K562 (cell line): ENCODE measurements around the gene MT1HL1. TPM values are rescaled to one million over a fixed set of nuclear protein-coding genes. Genes with fewer than 3 reads are reported as not detected.

Experiments
- ATAC-seq: fragments of 200-7000 bp; cut with Tn5 transposase; 3 replicates; pipeline ENCODE4 v1.9.1; 2020; ENCODE audit warnings: moderate library complexity
- BruUV-seq: library from RNA; stranded (reverse); fragments of 400-500 nt; replicated peaks from 2 replicates; lab custom pipeline; 2021; lab: Mats Ljungman, UMichigan
- CTCF ChIA-PET: fragments of 300-600 bp; formaldehyde crosslinking; extraction: SDS; loops from one replicate; lab custom pipeline; 2021; ENCODE audit warnings: low intra/inter-chr PET ratio; lab: Yijun Ruan, JAX
- POLR2A ChIA-PET: fragments of 300-600, 350-650 bp; sonication (Branson Sonifier 250); formaldehyde crosslinking; extraction: SDS; loops from one replicate; lab custom pipeline; 2021; ENCODE audit warnings: antibody characterized with exemption, inconsistent platforms; lab: Yijun Ruan, JAX
- DNase-seq, 4 experiments: peaks; one replicate each; pipeline versions ENCODE4 v3.0.0 to v3.0.0-alpha.2; 2011 to 2018; ENCODE audit warnings: low spot score in 3 of 4, mixed read lengths in 3 of 4; ENCODE audit errors: extremely low read depth in 1 of 4
- FAIRE-seq: peaks from 2 replicates; lab custom pipeline; 2011; peaks lifted over from hg19 to GRCh38; lab: Jason Lieb, UNC
- H2AFZ ChIP-seq: 2 replicates; pipeline ENCODE4 v1.6.0; 2011; ENCODE audit warnings: low read depth, low read length, control low read depth, inconsistent platforms
- H3K27ac ChIP-seq: fragments of 200-600 bp; 3 replicates; pipeline ENCODE4 v1.8.0; 2011; ENCODE audit warnings: low read depth, mild to moderate bottlenecking, control low read depth, inconsistent platforms, low read length, moderate library complexity, mixed read lengths; ENCODE audit errors: extremely low read depth
- H3K27me3 ChIP-seq, 2 experiments: fragments of 300-600 bp in 1 of 2; 2 replicates in 1 of 2; 3 replicates in 1 of 2; pipeline versions ENCODE4 v1.6.0 to v1.8.0; 2011; ENCODE audit warnings: inconsistent platforms in 2 of 2, low read length in 2 of 2, mild to moderate bottlenecking in 1 of 2, mixed read lengths in 1 of 2, moderate library complexity in 1 of 2; ENCODE audit not compliant: control insufficient read depth in 2 of 2, insufficient read depth in 2 of 2
- H3K36me3 ChIP-seq: fragments of 300-600 bp; 3 replicates; pipeline ENCODE4 v1.8.0; 2011; ENCODE audit warnings: mild to moderate bottlenecking, low read length, inconsistent platforms; ENCODE audit not compliant: control insufficient read depth, insufficient read depth
- H3K4me1 ChIP-seq, 2 experiments: fragments of 200-600 bp in 1 of 2; replicated peaks in 1 of 2; 2 replicates in 1 of 2; 3 replicates in 1 of 2; pipeline versions ENCODE4 v1.5.1 to v1.8.0; 2011; ENCODE audit warnings: inconsistent platforms in 2 of 2, low read length in 2 of 2, mild to moderate bottlenecking in 1 of 2, mixed read lengths in 1 of 2, moderate library complexity in 1 of 2; ENCODE audit not compliant: control insufficient read depth in 2 of 2, insufficient read depth in 2 of 2
- H3K4me2 ChIP-seq: 2 replicates; pipeline ENCODE4 v1.6.1; 2011; ENCODE audit warnings: low read length, control low read depth, inconsistent platforms, mixed read lengths; ENCODE audit not compliant: insufficient read depth
- H3K4me3 ChIP-seq: fragments of 200-600 bp; sonication (generic), shearing (Covaris generic); 2 replicates; pipeline ENCODE4 v1.5.1; 2016; ENCODE audit warnings: control low read depth, inconsistent platforms
- H3K79me2 ChIP-seq: fragments of 200-600 bp; 3 replicates; pipeline ENCODE4 v1.8.0; 2011; ENCODE audit warnings: low read length, inconsistent platforms; ENCODE audit not compliant: control insufficient read depth, insufficient read depth
- H3K9ac ChIP-seq, 2 experiments: 2 replicates each; pipeline versions ENCODE4 v1.6.0 to v1.6.1; 2011; ENCODE audit warnings: low read depth in 2 of 2, low read length in 2 of 2, control low read depth in 1 of 2, inconsistent platforms in 1 of 2, mild to moderate bottlenecking in 1 of 2, mixed read lengths in 1 of 2; ENCODE audit not compliant: insufficient read depth in 1 of 2
- H3K9me1 ChIP-seq: one replicate; pipeline ENCODE4 v1.6.0; 2011; ENCODE audit warnings: inconsistent platforms, mild to moderate bottlenecking, low read length, moderate library complexity; ENCODE audit not compliant: control insufficient read depth, insufficient read depth
- H3K9me3 ChIP-seq: replicated peaks from 2 replicates; pipeline ENCODE4 v1.5.1; 2011; ENCODE audit warnings: low read depth, low read length, inconsistent platforms; ENCODE audit not compliant: control insufficient read depth, insufficient read depth
- H4K20me1 ChIP-seq: replicated peaks from 2 replicates; pipeline ENCODE4 v1.6.1; 2011; ENCODE audit warnings: low read length, inconsistent platforms, mixed read lengths; ENCODE audit not compliant: control insufficient read depth, insufficient read depth
- CHD1 ChIP-seq: fragments of 200-600 bp; sonication (generic); IDR thresholded peaks from one replicate; pipeline ENCODE4 v1.6.1; 2012; ENCODE audit warnings: mild to moderate bottlenecking, moderate library complexity, low read length, inconsistent platforms
- DPF2 ChIP-seq: fragments of 450-650 bp; IDR thresholded peaks from 2 replicates; pipeline ENCODE4 v1.6.1; 2016
- ERF ChIP-seq: fragments of 450-650 bp; formaldehyde crosslinking; IDR thresholded peaks from 2 replicates; pipeline ENCODE4 v1.4.0; 2020; ENCODE audit warnings: mild to moderate bottlenecking, mixed read lengths
- FOXK2 ChIP-seq, 2 experiments: fragments of 450-650 bp; IDR thresholded peaks in 1 of 2; conservative IDR thresholded peaks in 1 of 2; 2 replicates each; pipeline ENCODE4 v1.6.1; 2016; ENCODE audit warnings: low read depth in 2 of 2, mild to moderate bottlenecking in 1 of 2
- LCOR ChIP-seq: sonication (generic); formaldehyde crosslinking; IDR thresholded peaks from 2 replicates; pipeline ENCODE4 v1.8.0; 2022; ENCODE audit warnings: mild to moderate bottlenecking, missing genetic modification reagents
- MCM2 ChIP-seq: fragments of 450-650 bp; IDR thresholded peaks from 2 replicates; pipeline ENCODE4 v1.6.1; 2017; ENCODE audit warnings: low read depth, mild to moderate bottlenecking
- MCM3 ChIP-seq: fragments of 450-650 bp; IDR thresholded peaks from 2 replicates; pipeline ENCODE4 v1.6.1; 2016
- MEF2A ChIP-seq: IDR thresholded peaks from 2 replicates; pipeline ENCODE4 v1.6.1; 2011; ENCODE audit warnings: low read depth, mild to moderate bottlenecking, low read length, moderate library complexity; ENCODE audit not compliant: control insufficient read depth
- PHF21A ChIP-seq: fragments of 450-650 bp; IDR thresholded peaks from 2 replicates; pipeline ENCODE4 v1.6.1; 2017; ENCODE audit warnings: low read depth, borderline replicate concordance
- PRPF4 ChIP-seq: fragments of 200-400 bp; formaldehyde crosslinking; IDR thresholded peaks from one replicate; pipeline ENCODE4 v1.6.1; 2017; ENCODE audit warnings: low read length, low read depth, mild to moderate bottlenecking; ENCODE audit not compliant: insufficient read depth, poor library complexity, severe bottlenecking
- SREBF2 ChIP-seq: sonication (generic); formaldehyde crosslinking; IDR thresholded peaks from 2 replicates; pipeline ENCODE4 v1.4.0; 2020; ENCODE audit warnings: mild to moderate bottlenecking, missing genetic modification reagents
- TAF9B ChIP-seq: fragments of 450-650 bp; IDR thresholded peaks from 2 replicates; pipeline ENCODE4 v1.6.1; 2018; ENCODE audit warnings: mild to moderate bottlenecking; ENCODE audit not compliant: partially characterized antibody
- WGBS: fragments of 100-300 bp; shearing (Covaris generic); methylation state at CpG from one replicate; pipeline ENCODE4 v1.1.6; 2016; ENCODE audit warnings: low coverage, mixed read lengths; ENCODE audit not compliant: insufficient coverage; ENCODE audit errors: missing lambda C conversion rate; 5-methylcytosine and 5-hydroxymethylcytosine counted together
- in situ Hi-C: fragments of 300-500 bp; cut with MboI; formaldehyde crosslinking; loops from 4 replicates; pipeline ENCODE4 v1.15.0; 2018; ENCODE audit warnings: inconsistent platforms, mixed read lengths
- intact Hi-C: fragments of 100-400 bp; cut with micrococcal nuclease; formaldehyde crosslinking; loops from 2 replicates; pipeline ENCODE4 v1.14.2; 2022
- polyA plus RNA-seq, 8 experiments: library from polyadenylated mRNA; depleted of rRNA in 4 of 8; stranded (reverse) in 5 of 8; unstranded in 3 of 8; fragments of >200 nt; fragmentation: Nextera tagmentation in 2 of 8; fragmentation: Illumina TruSeq in 1 of 8; extraction: Ambion mirVana in 2 of 8; extraction: Trizol in 1 of 8; gene quantifications; 2 replicates each; pipeline versions ENCODE4 v1.2.1 to v1.2.3, GENCODE V29; 2011 to 2014; ENCODE audit warnings: inconsistent platforms in 1 of 8, missing spikeins in 1 of 8
- total RNA-seq, 7 experiments: library from RNA; depleted of rRNA in 6 of 7; stranded (reverse); fragments of >200 nt in 6 of 7; fragmentation: Illumina TruSeq in 2 of 7; extraction: Trizol in 2 of 7; gene quantifications; 2 replicates each; pipeline versions ENCODE4 v1.2.1 to v1.2.3, GENCODE V29; 2011 to 2021; ENCODE audit warnings: low replicate concordance in 1 of 7
- TF ChIP-seq, protein P1 (sequence below): sonication (generic); formaldehyde crosslinking; IDR thresholded peaks from 2 replicates; pipeline ENCODE4 v1.8.1; 2023; ENCODE audit warnings: mild to moderate bottlenecking, missing genetic modification reagents
- TF ChIP-seq, protein P2 (sequence below): fragments of 250-450 bp; sonication (Bioruptor Pico); IDR thresholded peaks from 2 replicates; pipeline ENCODE4 v1.5.1; 2021; ENCODE audit warnings: mild to moderate bottlenecking
- TF ChIP-seq, protein P3 (sequence below): IDR thresholded peaks from 3 replicates; pipeline ENCODE4 v1.6.1; 2011; ENCODE audit warnings: borderline replicate concordance, mild to moderate bottlenecking, moderate library complexity; ENCODE audit not compliant: insufficient read length; ENCODE audit errors: extremely low read depth
- TF ChIP-seq, protein P4 (sequence below): fragments of 250-450 bp; sonication (Bioruptor Pico); IDR thresholded peaks from 2 replicates; pipeline ENCODE4 v1.8.0; 2021; ENCODE audit warnings: moderate library complexity, mild to moderate bottlenecking, inconsistent platforms

The MT1HL1 gene
- total and polyA plus RNA-seq, 9 of the 15 experiments (the other 6 are each of a cell fraction or from before 2014, with no cell fraction given) = not detected

DNA sequence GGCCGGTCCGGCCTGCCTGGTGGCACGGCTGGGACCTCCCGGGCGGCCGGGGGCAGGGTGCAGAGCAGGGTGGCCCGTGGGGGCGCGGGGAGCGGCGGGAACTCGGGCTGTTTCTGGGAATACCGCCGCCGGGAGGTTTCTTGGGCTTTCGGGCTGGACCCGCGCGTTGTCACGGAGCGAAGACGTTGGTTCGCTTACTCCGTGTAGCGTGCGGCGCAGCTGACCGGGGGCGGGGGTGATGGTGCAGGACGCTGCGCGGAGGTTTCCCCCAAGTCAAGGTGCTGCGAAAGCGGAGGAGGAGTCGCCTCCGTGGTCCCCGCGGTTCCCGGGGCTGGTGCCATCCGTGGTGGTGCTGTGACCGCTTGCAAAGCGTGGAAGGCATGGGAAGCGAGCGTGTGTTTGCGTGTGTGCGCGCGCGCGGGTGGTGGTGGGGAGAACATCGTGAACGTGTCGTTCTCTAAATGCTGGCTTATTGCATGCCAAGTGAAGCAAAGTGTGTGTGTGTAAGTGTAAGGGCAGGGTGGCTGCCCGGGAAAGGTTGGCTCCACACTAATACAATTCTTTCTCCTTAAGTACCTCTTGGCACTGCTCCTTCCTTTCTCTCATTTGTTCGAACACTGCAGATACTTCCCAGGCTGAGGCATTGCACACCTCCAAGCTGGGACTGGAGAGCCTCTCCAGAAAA, 38.8 kb upstream of the MT1HL1 start:
- Histone ChIP-seq H3K79me2 (no peaks in the 10 kb centered on the region), H4K20me1 (no peaks in the 10 kb centered on the region), H3K36me3 (no peaks in the 10 kb centered on the region), H3K9me3 (no peaks in the 10 kb centered on the region), H3K9ac (no peak overlapping the region), H3K4me3 (no peak overlapping the region), H3K4me1 (no peaks in the 10 kb centered on the region), H3K9me1 (no peaks in the 10 kb centered on the region), H3K27me3 (peaks cover 6 to 11% of the 10 kb centered on the region in 2 experiments), H3K27ac (no peak overlapping the region), H3K4me2 (no peak overlapping the region), H2AFZ (no peak overlapping the region)
- ATAC-seq = no peak
- intact Hi-C loops (loop anchor here (10.0 kb wide), 1 partner anchor 288 kb away; no protein-coding TSS in a partner anchor), in situ Hi-C loops (no loop called here)
- WGBS = 47% methylated on average over 34 of the region's 55 CpGs
- no TSS peak for BruUV-seq
- FAIRE-seq = no peak
- ChIA-PET CTCF (no interaction called here), POLR2A (no interaction called here)
- TF ChIP-seq PHF21A = no peak
- TF ChIP-seq, protein P1, sequence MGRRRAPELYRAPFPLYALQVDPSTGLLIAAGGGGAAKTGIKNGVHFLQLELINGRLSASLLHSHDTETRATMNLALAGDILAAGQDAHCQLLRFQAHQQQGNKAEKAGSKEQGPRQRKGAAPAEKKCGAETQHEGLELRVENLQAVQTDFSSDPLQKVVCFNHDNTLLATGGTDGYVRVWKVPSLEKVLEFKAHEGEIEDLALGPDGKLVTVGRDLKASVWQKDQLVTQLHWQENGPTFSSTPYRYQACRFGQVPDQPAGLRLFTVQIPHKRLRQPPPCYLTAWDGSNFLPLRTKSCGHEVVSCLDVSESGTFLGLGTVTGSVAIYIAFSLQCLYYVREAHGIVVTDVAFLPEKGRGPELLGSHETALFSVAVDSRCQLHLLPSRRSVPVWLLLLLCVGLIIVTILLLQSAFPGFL = no peak
- TF ChIP-seq, protein P2, sequence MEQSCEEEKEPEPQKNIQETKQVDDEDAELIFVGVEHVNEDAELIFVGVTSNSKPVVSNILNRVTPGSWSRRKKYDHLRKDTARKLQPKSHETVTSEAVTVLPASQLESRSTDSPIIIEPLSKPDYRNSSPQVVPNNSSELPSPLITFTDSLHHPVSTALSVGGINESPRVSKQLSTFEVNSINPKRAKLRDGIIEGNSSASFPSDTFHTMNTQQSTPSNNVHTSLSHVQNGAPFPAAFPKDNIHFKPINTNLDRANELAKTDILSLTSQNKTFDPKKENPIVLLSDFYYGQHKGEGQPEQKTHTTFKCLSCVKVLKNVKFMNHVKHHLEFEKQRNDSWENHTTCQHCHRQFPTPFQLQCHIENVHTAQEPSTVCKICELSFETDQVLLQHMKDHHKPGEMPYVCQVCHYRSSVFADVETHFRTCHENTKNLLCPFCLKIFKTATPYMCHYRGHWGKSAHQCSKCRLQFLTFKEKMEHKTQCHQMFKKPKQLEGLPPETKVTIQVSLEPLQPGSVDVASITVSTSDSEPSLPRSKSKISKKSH (CRISPR knock-in tag) = no peak
- TF ChIP-seq ERF = no peak
- TF ChIP-seq LCOR = no peak
- no peak for TF ChIP-seq MEF2A
- TF ChIP-seq CHD1 = no peak
- TF ChIP-seq MCM2 = no peak
- TF ChIP-seq PRPF4 = no peak
- no peak for TF ChIP-seq FOXK2 (conservative IDR thresholded peaks at IDR 0.05 in 1 of 2, IDR thresholded peaks at IDR 0.05 in 1 of 2; ENCODE audit: low read depth in 2 of 2)
- no peak for TF ChIP-seq SREBF2 (CRISPR knock-in tag)
- TF ChIP-seq, protein P3, sequence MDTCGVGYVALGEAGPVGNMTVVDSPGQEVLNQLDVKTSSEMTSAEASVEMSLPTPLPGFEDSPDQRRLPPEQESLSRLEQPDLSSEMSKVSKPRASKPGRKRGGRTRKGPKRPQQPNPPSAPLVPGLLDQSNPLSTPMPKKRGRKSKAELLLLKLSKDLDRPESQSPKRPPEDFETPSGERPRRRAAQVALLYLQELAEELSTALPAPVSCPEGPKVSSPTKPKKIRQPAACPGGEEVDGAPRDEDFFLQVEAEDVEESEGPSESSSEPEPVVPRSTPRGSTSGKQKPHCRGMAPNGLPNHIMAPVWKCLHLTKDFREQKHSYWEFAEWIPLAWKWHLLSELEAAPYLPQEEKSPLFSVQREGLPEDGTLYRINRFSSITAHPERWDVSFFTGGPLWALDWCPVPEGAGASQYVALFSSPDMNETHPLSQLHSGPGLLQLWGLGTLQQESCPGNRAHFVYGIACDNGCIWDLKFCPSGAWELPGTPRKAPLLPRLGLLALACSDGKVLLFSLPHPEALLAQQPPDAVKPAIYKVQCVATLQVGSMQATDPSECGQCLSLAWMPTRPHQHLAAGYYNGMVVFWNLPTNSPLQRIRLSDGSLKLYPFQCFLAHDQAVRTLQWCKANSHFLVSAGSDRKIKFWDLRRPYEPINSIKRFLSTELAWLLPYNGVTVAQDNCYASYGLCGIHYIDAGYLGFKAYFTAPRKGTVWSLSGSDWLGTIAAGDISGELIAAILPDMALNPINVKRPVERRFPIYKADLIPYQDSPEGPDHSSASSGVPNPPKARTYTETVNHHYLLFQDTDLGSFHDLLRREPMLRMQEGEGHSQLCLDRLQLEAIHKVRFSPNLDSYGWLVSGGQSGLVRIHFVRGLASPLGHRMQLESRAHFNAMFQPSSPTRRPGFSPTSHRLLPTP = no peak
- no peak for TF ChIP-seq DPF2
- TF ChIP-seq MCM3 = no peak
- TF ChIP-seq, protein P4, sequence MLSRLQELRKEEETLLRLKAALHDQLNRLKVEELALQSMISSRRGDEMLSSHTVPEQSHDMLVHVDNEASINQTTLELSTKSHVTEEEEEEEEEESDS (CRISPR knock-in tag) = no peak
- TF ChIP-seq TAF9B = no peak
- no peak for DNase-seq
